ENCODE data around the gene KCNE3.

The KCNE3 gene, protein sequence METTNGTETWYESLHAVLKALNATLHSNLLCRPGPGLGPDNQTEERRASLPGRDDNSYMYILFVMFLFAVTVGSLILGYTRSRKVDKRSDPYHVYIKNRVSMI

DNA sequence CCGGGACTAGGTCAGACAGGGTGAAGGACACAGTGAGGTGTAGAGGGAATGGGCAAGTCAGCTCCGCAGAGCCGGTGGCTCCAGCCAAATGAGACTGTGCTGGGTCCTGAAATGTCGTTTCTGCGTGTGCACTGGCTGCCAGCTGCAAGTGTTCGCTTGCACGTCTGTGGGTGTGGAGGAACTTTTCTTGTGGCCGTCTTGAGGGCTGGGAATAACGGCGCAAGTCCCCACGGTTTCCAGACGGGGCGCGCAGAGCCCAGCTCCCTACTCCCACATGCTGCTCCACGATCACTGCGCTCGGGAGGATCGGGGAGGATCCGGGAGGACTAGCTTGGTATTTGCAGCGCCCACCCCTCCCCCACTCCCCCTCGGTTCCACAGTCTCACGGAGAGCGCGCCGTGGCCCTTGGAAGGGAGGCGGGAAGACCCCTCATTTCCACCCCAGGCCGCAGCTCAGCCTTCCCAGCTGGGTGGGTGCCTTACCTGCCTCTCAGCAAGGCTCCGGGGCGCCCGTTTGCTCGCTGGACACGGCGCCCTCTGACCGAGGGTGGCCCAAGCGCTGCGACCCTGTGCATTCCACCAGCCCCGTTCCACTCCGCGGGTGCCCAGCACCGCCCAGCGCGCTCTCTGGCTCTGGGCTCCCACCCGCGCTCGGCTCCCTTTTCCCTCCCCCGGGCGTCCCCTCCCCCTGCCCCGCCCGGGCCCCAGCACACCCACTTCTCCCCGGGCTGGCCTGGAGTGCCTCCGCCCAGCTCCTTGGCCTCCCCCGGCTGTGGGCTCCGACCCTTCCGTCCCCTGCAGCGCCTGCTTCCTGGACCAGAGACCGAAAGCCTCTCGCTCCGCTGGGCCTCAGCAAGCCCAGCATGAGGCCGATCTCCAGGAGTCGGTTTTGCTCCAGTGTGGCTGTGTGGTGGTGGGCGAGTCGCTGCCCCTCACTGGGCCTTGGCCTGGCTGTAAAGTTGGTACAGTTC lies at the start of gene KCNE3:
TSS of gene KCNE3 (minus strand) at position 634 of the 970 bp plus-strand sequence. CDS start 9,986 bp downstream, outside the sequence.
- DNase-seq: no peak

DNA sequence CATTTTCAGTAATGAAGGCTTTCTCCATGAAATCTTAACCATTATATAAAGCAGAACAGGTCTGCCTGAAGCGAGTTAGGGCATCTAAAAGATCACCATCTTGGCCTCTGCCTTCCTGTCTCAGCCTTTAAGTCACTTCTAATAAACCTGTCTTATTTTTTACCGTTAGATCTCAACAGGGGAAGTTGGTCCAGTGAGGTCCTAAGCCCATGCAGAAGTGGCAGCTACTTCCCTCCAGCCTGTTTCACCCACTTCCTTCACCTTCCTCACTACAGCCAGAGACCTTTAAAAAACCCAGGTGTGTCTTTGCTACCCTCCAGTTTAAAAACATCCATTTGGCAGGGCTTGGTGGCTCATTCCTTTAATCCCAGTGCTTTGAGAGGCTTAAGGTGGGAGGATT lies 40.2 kb upstream of the KCNE3 start:
- DNase-seq: no peak

DNA sequence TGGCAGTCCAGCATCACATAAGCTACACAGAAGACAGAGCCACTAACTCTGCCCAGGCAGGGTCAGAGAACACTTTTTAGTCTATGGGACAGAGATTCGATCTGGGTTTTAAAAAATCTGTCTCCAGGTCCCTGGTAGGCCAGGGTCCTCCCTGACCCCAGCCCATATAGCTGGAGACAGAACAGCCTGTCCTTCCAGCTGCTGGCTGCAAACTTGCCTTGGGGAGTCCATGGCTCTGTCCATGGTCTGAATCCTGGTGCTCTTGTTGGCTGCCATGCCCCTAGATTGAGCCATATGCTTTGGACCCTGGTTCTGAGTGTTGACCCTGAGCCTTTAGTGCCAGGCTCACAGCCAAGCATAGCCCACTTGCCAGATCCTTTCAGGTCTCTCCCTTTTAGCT lies 39.5 kb upstream of the KCNE3 start:
- no peak for DNase-seq

DNA sequence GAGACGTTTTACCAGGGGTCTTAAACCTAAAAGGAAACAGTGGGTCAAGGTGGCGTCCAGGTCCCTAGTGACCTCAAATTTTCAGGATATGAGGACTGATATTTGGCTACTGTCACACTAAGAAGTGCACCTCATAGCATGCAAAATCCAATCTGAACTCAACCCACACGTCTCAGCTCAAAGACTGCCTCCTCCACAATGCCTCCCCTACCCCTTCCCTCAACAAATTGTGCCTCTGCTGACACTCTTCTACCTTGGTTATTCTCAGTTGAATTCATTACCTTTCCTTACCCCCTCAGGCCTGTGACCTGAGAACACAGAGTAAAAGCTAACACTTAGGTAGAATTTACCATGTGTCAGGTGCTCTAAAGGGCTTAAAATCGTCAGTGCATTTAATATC lies 38.6 kb upstream of the KCNE3 start:
- DNase-seq: no peak

DNA sequence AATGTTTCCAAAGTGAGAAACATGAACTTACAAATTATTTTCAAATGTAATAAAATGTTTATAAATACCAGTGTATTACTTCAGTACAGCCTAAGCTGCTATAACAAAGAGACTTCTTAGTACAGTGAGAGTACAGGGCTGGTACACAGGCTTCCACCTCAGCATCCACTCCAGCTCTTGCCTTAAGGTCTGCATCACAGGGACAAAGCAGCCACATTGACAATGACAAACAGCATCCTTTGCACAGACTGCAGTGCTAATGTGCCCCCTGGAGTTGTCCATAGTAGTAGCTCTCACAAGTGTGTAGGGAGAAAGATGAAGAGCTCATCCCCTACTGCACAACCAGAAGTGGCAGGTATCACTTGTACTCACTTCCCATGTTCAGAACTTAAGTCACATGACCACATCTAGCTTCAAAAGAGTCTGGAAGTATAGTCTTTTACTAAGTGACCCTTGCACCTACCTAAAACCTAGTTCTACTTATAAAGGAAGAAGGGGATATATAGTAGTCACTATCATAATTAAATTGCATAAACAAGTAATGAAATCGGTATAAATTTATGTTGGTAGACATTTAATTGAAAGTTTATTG lies 36.8 kb upstream of the KCNE3 start:
- DNase-seq: no peak

DNA sequence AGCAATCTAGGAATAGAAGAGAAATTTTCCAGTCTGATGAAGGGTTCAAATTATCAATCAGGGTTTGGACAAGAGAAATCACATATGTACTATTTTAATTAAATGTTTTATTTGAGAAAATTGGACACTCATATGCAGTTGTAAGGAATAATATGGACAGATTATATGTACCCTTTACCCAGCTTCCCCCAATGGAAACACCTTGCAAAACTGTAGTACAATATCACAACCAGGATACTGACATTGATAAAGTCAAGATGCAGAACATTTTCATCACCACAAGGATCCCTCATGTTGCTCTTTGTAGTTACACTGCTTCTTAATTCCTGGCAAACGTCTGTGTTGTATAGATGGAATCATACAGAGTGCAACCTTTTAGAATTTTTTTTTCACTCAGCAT lies 27.6 kb upstream of the KCNE3 start:
- DNase-seq: no peak

DNA sequence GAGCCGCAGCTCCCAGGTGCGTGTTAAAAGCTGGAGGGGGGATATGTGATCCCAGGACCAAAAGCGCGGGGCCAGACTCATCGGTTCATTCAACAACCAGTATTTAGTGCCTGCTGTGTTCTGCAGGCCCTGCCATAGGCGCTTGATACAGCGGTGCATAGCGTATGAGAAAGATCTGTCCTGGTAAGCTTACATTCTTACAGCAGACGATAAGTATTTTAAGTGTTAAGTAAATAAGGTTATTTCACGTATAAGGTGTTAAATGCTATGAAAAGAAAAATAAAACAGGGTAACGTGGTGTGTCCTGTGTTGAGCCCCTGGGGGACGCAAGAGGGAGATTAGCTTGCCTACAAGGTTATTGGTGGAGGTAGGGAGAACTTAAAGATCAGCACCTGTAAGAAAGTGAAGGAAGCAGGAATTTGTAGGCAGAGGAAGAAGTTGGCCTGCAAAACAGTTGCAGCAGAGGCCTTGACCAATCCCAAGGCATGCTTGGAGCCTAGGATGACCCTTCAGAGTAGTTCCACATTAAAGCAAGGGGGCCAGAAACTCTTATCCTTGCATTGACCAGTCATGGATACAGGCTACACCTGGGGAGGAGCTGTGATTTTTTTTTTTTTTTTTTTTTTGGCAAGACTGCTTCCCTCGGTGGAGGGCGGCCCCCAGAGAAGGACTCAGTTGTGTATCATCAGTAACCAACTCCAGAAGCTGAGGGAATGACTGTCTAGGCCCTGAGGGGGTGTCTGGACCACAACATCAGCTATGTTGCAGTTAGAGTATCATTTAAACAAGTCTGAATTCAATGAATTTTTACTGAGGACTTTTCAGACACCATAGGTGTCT lies 26.7 kb upstream of the KCNE3 start:
- peak; percentile 36 for DNase-seq

DNA sequence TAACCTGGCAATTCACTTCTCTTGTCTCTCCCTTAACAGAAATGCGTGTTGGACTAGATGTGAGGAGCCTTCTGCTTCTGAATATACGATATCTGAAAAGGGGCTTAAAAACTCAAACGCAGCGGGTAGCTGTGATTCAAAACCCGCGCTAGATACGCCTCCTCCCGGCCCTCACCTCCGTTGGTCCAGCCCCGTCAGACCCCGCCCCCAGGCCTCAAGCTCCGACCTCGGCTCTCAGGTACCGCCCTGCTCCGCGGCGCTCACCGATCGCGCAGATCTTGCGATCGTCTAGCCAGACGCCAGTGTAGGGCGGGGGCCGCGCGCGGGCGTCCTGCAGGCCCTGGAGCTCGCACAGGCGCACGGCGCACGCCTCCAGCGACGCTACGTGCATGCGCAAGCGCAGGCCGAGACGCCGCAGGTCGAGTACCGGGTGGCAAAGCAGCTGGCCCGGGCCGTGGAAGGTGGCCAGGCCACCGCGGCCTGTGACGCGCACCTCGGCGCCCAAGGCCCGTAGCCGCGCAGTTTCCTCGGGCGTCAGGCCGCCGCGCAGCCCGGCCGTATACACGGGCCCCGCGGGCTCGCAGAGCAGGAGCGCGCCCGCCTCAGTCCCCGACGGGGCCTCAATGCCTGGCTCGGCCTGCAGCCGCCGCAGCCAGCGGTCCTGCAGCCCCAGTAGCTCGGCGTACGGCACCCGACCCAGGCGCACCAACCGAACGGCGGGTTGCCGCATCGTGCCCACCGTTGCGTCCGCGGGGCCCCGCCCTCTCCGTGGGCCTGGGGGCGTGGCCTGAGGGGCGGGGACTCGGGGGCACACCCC lies 25.8 kb upstream of the KCNE3 start, which contains the start of gene LIPT2:
TSS of gene LIPT2 (minus strand) at position 751 of the 817 bp plus-strand sequence. CDS start at position 730, 21 bp downstream.
- peak; percentile 98 for DNase-seq

DNA sequence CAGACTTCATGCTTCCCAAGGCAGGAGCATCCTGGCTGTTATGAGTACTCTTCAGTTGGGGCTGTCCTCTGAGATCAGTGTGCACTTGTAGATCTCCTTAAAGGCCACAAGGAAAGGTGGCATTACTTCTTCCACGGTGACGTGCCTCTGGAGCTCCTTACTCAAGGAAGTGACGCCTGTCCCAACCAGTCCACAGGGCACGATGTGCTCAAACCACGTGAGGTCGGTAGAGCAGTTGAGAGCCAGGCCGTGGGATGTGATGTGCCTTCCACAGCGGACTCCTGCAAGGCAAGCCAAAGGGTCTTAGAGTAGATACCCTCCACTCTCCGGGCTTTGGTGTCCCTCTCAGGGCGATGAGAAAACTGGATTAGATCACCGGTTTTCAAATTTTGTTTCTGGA lies 24.7 kb upstream of the KCNE3 start:
- DNase-seq: no peak

DNA sequence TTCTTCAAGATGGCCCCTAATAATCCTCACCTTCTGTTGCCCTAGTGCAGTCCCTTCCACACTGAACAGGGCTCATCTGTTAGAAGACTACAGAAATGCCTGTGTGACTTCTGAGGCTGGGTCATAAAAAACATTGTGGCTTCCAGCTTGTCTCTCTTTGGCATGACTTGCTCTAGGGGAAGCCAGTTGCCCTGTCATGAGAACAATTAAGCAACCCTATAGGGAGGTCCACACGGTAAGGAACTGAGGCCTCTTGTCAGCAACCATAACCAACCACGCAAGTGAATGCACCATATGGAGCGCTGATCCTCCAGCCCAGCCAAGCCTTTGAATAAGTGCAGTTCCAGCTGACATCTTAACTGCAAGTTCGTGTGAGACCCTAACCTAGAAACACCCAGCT lies 23.6 kb upstream of the KCNE3 start:
- DNase-seq: no peak

DNA sequence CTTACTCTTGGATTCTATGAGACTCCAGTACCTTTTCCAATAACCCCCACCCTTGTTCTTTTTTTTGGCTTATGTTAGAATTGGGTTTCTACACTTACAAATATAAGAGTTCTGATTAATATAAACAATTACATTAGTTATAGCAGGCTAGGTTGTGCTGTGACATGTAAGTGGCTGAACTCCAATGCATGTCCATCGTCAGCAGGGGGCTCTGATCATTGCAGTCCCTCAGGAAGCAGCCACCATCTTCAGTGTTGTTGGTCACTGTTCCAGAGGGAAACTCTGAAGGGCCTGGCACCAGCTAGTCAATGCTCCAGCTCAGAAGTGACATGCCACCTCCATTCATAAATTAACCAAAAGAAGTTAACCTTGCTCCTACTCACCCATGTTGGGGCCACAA lies 20.5 kb upstream of the KCNE3 start:
- no peak for DNase-seq

DNA sequence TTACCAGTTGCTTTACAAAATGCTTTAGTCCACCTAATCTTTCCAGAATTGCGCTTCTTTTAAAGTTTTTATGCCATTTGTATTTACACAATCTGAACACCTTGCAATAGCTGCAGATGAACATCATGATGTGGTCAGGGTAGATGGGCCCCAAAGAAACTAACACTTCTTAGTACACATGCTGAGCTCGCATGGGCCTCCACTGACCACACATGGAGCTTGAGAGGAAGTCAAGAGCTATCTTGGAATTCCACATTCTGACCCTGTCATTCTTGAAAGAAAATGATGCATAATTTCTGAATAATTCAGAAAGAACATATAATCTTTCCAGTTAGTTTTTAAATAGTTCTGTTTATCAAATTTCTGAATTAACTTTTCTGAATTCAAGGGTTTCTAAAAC lies 18.5 kb upstream of the KCNE3 start:
- DNase-seq: no peak

DNA sequence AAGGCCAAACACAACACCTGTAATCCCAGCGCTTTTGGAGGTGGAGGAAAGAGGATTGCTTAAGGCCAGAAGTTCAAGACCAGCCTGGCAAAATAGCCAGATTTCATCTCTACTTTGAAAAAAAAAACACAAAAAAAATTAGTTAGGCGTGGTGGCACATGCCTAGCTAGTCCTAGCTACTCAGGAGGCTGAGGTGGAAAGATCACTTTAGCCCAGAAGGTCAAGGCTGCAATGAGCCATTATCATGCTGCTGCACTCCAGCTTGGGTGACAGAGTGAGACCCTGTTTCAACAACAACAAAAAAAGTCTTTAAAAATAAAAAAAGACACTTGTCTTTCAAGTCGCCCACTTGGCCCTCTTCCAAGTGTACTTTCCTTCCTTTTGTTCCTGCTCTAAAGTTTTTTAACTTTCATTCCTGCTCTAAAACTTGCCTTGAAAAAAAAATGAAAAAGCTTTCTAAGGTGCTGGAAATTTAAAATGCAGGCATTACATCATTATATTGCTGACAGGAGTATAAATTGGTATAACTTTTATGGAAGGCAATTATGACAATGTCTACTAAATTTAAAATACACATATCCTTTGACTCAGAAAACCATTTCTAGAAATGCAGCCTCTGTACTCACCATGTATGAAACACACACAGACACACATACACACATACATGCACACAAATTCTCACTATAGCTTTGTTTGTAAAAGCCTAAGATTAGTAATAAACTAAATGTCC lies 13.5 kb upstream of the KCNE3 start:
- DNase-seq: no peak

DNA sequence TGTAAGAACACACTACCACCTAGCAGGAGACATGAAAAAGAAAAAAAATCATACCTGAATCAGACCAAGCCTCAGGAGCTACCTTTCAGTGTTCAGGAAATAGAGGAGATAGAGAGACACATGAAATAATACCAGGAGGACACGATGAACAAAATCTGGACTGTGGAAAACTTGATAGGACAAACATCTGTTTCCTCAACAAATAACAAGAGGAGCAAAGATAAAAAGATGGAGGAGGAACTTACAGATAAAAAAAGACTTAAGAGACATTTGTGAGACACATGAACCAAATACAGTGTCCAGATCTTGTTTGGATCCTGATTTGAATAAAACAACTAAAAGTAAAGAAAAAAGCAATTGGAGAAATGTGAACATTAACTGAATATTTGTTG lies 12.4 kb upstream of the KCNE3 start:
- no peak for DNase-seq

DNA sequence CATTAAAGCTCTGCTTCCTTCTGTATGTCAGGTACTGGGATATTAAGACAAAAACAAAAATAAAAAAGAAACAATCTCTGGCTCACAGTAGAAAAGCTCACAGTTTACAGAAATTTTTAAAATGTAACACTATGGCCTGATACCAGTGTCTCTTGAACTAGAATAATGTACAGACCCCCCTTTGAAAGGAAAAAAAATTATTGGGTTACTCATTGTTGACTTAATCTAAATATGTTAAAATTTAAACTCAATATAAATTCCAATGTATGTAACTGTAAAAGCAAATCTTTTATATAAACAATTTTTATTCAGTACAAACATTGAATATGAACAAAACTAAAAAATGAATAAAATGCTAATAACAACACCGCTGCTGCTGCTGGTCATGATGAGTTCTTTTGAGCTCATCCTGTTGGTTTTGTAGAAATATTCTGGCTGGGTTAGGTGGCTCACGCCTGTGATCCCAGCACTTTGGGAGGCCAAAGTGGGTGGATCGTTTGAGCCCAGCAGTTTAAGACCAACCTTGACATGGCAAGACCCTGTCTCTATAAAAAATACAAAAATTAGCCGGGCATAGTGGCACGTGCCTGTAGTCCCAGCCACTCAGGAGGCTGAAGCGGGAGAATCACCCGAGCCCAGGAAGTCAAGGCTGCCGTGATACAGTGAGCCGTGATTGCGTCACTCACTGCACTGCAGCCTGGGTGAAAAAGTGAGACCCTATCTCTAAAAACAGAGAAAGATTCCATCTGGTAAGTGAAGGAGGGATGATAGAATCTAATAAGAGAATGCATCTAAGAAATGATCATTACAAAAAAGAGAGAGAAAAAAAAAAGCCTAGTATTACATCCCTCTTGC lies 11.8 kb upstream of the KCNE3 start:
- no peak for DNase-seq

DNA sequence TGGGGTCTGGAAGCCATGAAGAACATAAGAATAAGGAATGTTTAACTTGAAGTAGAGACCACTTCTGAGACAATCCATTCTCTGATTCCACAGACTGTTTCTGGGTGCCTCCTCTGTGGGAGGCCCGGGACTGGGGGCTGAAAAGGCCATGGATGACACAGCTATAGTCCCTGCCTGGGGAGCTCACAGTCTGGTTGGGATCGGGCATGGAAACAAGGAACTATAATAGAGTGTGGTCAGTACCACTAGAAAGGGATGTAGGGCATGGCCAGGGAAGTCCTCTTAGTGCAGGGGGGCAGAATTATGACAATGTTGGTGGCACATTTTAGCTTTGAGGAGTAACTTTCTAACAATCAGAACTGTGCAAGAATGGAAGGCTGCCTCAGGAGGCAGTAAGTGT lies 9.2 kb upstream of the KCNE3 start:
- no peak for DNase-seq

DNA sequence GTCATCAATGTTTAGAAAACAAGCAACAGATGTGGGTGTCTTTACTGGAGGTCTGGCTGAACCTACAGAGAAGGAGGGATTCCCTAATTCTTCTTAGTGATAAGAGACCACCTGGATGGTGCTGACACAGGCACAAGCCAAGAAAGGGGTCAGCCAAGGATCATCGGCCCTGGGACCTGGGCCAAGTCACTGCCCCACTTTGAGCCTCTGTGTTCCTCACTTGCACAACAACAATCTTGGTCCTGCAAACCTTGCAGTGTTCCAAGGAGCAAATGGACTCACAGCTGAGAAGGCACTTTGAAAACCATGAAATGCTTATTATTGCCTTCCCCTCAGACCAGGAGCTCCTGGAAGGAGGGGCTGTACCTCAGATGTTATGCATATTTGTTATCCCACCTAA lies 7.0 kb upstream of the KCNE3 start:
- no peak for DNase-seq

DNA sequence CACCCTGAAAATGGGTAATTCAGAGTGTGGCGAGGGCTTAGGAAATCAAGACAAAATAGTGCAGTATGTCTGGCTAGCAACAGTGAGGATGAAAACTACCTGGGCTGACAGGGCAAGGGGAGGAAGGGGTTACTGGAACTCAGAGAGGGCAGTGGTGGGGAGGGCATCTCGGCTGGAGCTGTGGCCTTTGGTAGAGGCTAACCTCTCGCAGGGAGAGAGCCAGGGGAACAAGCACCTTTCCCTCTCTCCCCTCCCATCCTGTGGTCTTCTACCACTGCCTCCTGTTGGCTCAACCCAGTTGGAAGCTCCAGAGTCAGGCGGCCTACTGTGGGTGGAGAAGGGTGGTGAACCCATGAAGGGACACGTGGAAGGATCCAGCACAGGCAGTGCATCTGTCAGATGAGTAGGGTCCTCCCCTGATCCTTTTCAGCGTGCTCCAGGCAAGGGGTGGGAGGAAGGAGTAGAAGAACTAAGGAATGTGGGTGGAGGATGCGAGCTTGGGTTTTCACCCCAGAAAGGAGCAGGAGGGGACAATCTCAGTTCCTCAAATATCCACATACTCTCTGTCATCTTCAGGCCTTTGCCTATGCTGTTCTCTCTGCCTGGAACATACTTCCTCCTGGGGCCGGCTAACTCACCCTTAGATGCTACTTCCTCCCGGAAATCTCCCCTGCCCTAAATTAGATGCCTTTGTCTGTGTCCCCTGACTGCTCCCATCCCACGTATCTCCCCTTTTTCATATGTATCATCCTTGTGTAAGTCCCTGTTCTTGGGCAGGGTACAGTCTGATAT lies 6.2 kb upstream of the KCNE3 start:
- no peak for DNase-seq

DNA sequence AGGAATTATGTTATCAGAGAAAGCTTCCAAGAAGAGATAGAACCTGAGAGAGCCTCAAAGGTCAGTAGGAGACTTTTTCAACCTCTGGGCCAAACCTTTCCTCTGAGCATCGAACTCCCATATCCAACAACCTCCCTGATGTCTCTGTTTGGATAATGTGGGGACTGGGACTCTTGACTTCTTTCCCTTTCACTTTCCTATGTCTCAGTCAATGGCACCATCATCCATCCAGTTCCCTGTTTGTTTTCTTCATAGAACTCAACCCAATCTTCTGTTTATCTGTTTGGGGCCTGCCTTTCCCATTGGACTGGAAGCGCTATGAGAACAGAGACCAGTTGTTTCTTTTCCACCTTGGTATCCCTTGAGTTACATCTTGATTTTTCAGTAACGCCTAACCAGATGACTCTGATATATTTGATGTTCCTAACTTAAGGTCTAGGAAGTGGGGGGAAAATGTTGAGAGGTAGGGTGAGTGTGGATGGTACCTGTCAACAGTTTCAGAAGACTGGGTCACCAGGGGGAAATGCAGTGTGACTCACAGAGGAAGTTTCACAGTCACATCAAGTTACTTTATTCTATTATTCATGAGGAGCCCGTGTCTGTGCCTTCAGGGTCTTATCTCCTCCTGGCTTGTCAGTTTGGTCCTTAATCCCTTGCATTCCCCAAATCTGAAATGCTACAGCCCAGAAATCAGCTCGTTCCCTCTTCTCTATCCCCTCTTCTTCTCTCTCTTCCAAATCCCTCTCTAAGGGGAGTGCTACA lies 4.5 kb upstream of the KCNE3 start:
- DNase-seq: no peak
